Calu3 (cell line): ENCODE results near the gene TMPRSS13. TPM values are rescaled to one million over a fixed set of nuclear protein-coding genes. Genes with fewer than 3 reads are reported as not detected.
A peak's percentile ranks its signal among the peaks of the same experiment; 100 is the strongest.

Experiments used
- BruUV-seq: library from RNA; stranded (reverse); fragments of 400-500 nt; replicated peaks from 2 replicates; lab custom pipeline; 2021; lab: Mats Ljungman, UMichigan
- CTCF ChIA-PET: fragments of 300-600 bp; sonication (Branson Sonifier 250); formaldehyde crosslinking; loops from one replicate; lab custom pipeline; 2022; ENCODE audit warnings: antibody characterized with exemption; lab: Charles Lee
- DNase-seq: peaks from one replicate; pipeline ENCODE4 v3.0.0; 2022
- H3K27ac Mint-ChIP-seq: one replicate; pipeline ENCODE4 v1.8.0; 2022; ENCODE audit warnings: mixed read lengths; ENCODE audit not compliant: unreplicated experiment
- H3K27me3 Mint-ChIP-seq: one replicate; pipeline ENCODE4 v1.8.0; 2022; ENCODE audit warnings: mixed read lengths; ENCODE audit not compliant: unreplicated experiment
- H3K36me3 Mint-ChIP-seq: one replicate; pipeline ENCODE4 v1.8.0; 2022; ENCODE audit warnings: mild to moderate bottlenecking, moderate library complexity, mixed read lengths; ENCODE audit not compliant: insufficient read depth, unreplicated experiment
- H3K4me1 Mint-ChIP-seq: one replicate; pipeline ENCODE4 v1.8.0; 2022; ENCODE audit warnings: mild to moderate bottlenecking, low read depth, mixed read lengths; ENCODE audit not compliant: unreplicated experiment
- H3K4me3 Mint-ChIP-seq: one replicate; pipeline ENCODE4 v1.8.0; 2022; ENCODE audit warnings: mild to moderate bottlenecking, low read depth, moderate library complexity, mixed read lengths; ENCODE audit not compliant: unreplicated experiment
- H3K9me3 Mint-ChIP-seq: one replicate; pipeline ENCODE4 v1.8.0; 2022; ENCODE audit warnings: low read depth, mixed read lengths; ENCODE audit not compliant: unreplicated experiment
- CTCF ChIP-seq: fragments of 200-600 bp; IDR thresholded peaks from one replicate; pipeline ENCODE4 v1.8.0; 2022; ENCODE audit warnings: antibody characterized with exemption; ENCODE audit not compliant: unreplicated experiment
- intact Hi-C: fragments of 100-400 bp; cut with micrococcal nuclease; formaldehyde crosslinking; loops from one replicate; pipeline ENCODE4 v1.10.0; 2022; ENCODE audit not compliant: unreplicated experiment
- total RNA-seq: library from RNA; stranded (reverse); gene quantifications from 2 replicates; pipeline ENCODE4 v1.2.3, GENCODE V29; 2022

TMPRSS13 gene
- total RNA-seq, 1 experiment from 2014 or later = 2.3 TPM

DNA sequence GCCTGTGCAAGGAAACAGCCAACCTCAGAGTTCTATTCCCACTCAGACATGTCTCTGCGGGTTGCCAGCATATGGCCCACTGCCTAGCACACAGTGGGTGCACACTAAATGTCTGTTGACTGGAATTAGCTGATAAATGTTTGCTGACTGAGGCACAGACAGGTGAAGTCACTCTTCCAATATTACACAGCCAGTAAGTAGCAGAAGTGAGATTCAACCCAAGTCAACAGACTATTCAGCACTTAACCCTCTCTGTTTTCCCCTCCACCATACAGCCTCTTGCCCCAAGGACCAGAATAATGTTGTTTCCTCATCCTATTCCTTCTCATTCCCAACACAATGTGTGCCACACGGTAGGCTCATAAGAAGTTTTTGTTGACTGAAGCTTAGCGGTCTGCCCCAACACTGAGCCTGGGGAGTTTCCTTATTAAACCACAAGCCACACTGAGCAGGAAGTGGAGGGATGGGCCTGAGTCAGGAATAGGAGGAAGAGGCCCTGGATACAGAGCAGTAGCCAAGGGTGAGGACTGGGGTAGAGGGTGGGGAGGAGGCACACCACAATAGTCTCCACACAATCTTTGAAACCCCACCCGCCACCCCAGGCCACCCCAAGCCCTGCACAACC is 41.3 kb upstream of the TMPRSS13 start:
- CTCF ChIA-PET = interaction anchor here (1.0 to 1.1 kb wide), 2 partner anchors 12 to 24 kb away, joined by 3 to 4 read pairs; no protein-coding TSS in a partner anchor
- TF ChIP-seq CTCF = no peak
- H3K27ac Mint-ChIP-seq = no peak overlapping the region
- intact Hi-C loops = no loop called here
- H3K27me3 Mint-ChIP-seq = no peaks in the 10 kb centered on the region
- BruUV-seq = no TSS peak
- no peak overlapping the region for H3K4me3 Mint-ChIP-seq
- peaks cover 9% of the 10 kb centered on the region for H3K4me1 Mint-ChIP-seq
- H3K9me3 Mint-ChIP-seq = no peaks in the 10 kb centered on the region
- DNase-seq = peak; percentile 45
- H3K36me3 Mint-ChIP-seq = no peaks in the 10 kb centered on the region

- BruUV-seq = no TSS peak
- CTCF ChIA-PET = interaction anchor here (1.0 to 1.1 kb wide), 2 partner anchors 14 to 23 kb away, joined by 3 to 4 read pairs; no protein-coding TSS in a partner anchor
Measured at GRCh38 chr11:117969160-117969991, 40.2 kb upstream of the TMPRSS13 start.

DNA sequence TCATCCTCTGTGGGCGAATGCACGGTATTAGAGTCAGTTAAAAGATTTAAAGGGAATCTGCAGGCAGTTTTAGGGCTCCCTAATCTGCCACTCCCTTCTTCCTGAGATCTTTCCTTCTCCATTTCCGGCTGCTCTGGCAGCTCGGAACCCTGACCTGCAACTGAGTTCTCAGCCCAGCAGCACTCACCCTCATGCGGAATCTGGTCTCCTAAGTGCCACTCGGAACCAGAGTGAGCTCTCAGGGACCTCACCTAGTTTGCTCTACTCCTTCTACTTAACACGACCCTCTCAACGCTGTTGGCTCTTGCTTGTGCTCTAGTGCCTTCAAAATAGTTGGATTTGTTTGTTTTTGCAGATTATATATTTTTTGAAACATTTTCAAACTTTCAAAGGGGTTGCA is 37.7 kb upstream of the TMPRSS13 start:
- no peak overlapping the region for H3K4me3 Mint-ChIP-seq
- no peak overlapping the region for H3K27ac Mint-ChIP-seq
- no peaks in the 10 kb centered on the region for H3K9me3 Mint-ChIP-seq
- H3K27me3 Mint-ChIP-seq = no peaks in the 10 kb centered on the region
- no TSS peak for BruUV-seq
- CTCF ChIA-PET = no interaction called here
- DNase-seq = no peak
- no peak for TF ChIP-seq CTCF
- intact Hi-C loops = no loop called here
- no peaks in the 10 kb centered on the region for H3K36me3 Mint-ChIP-seq
- no peaks in the 10 kb centered on the region for H3K4me1 Mint-ChIP-seq

More at GRCh38 chr11:117969160-117969991, 40.2 kb upstream of the TMPRSS13 start:
- TF ChIP-seq CTCF = no peak
- no peak overlapping the region for H3K27ac Mint-ChIP-seq
- peaks cover 9% of the 10 kb centered on the region for H3K4me1 Mint-ChIP-seq
- no peaks in the 10 kb centered on the region for H3K27me3 Mint-ChIP-seq
- intact Hi-C loops = no loop called here
- no peak overlapping the region for H3K4me3 Mint-ChIP-seq
- H3K9me3 Mint-ChIP-seq = no peaks in the 10 kb centered on the region
- DNase-seq = no peak
- H3K36me3 Mint-ChIP-seq = no peaks in the 10 kb centered on the region

- TF ChIP-seq CTCF = no peak
- Mint-ChIP-seq H3K9me3 (no peaks in the 10 kb centered on the region), H3K27ac (no peak overlapping the region), H3K36me3 (no peaks in the 10 kb centered on the region), H3K27me3 (no peaks in the 10 kb centered on the region), H3K4me1 (no peaks in the 10 kb centered on the region), H3K4me3 (no peak overlapping the region)
- CTCF ChIA-PET = no interaction called here
- intact Hi-C loops = no loop called here
- no TSS peak for BruUV-seq
- no peak for DNase-seq
Measured at GRCh38 chr11:117962826-117963225, 33.6 kb upstream of the TMPRSS13 start.
